Amniotic stem cell (primary cell): ENCODE data around the gene SCMH1.
"Not testable (repeated sequence)": the region's sequence is repeated elsewhere in the genome, so short reads cannot be mapped to it uniquely, and the experiment has no call there.

Experiments used
- DNase-seq: peaks from one replicate; lab custom pipeline; 2025; lab: John Stamatoyannopoulos, UW

The SCMH1 gene

GRCh38 chr1:41241749-41242341 lies at the start of gene SCMH1:
SCMH1 (minus strand) TSS chr1:41242306; CDS start chr1:41186133, 56,173 bp downstream.
- DNase-seq = no peak

GRCh38 chr1:41291195-41291594 lies 49.1 kb upstream of the SCMH1 start:
- DNase-seq = no peak

- DNase-seq = no peak
These were observed 47.1 kb upstream of the SCMH1 start for GRCh38 chr1:41289196-41289595.

GRCh38 chr1:41286992-41287391 lies 44.9 kb upstream of the SCMH1 start:
- no peak for DNase-seq

- no peak for DNase-seq
These were observed 44.4 kb upstream of the SCMH1 start for GRCh38 chr1:41286486-41286885.

- DNase-seq = no peak
These were observed 43.7 kb upstream of the SCMH1 start for GRCh38 chr1:41285818-41286217.

- DNase-seq = no peak
These were observed 42.0 kb upstream of the SCMH1 start for GRCh38 chr1:41284121-41284520.

GRCh38 chr1:41282679-41283317 lies 40.7 kb upstream of the SCMH1 start:
- DNase-seq = peak; percentile 6

GRCh38 chr1:41281334-41281733 lies 39.2 kb upstream of the SCMH1 start:
- no peak for DNase-seq

- no peak for DNase-seq
These were observed 38.3 kb upstream of the SCMH1 start for GRCh38 chr1:41280202-41281032.

- no peak for DNase-seq
These were observed 36.0 kb upstream of the SCMH1 start for GRCh38 chr1:41278076-41278475.

GRCh38 chr1:41277371-41277975 lies 35.4 kb upstream of the SCMH1 start:
- no peak for DNase-seq

GRCh38 chr1:41275831-41276230 lies 33.7 kb upstream of the SCMH1 start:
- no peak for DNase-seq

- DNase-seq = no peak
These were observed 32.8 kb upstream of the SCMH1 start for GRCh38 chr1:41274752-41275545.

- DNase-seq = no peak
These were observed 30.5 kb upstream of the SCMH1 start for GRCh38 chr1:41272601-41273000.

- DNase-seq = peak; percentile 45
These were observed 26.2 kb upstream of the SCMH1 start for GRCh38 chr1:41268154-41268770.

- no peak for DNase-seq
These were observed 20.0 kb upstream of the SCMH1 start for GRCh38 chr1:41261926-41262618.

- DNase-seq = no peak
These were observed 18.7 kb upstream of the SCMH1 start for GRCh38 chr1:41260768-41261167.

- DNase-seq = no peak
These were observed 17.1 kb upstream of the SCMH1 start for GRCh38 chr1:41259221-41259620.

- no peak for DNase-seq
These were observed 13.9 kb upstream of the SCMH1 start for GRCh38 chr1:41255978-41256377.

GRCh38 chr1:41251120-41251519 lies 9.0 kb upstream of the SCMH1 start:
- not testable (repeated sequence) for DNase-seq
